ENCODE measurements around the gene NDUFAF2.

The NDUFAF2 gene

GRCh38 chr5:60929024-60929423 lies 16.0 kb upstream of the NDUFAF2 start:
- no peak overlapping the region for H3K4me3 ChIP-seq (ENCODE audit: low read length)
- DNase-seq (ENCODE audit: low read depth): peak; percentile 6
- no peak for TF ChIP-seq CTCF (IDR thresholded peaks at IDR 0.05; ENCODE audit: insufficient read depth, low read depth, low read length, missing control alignments)

DNA sequence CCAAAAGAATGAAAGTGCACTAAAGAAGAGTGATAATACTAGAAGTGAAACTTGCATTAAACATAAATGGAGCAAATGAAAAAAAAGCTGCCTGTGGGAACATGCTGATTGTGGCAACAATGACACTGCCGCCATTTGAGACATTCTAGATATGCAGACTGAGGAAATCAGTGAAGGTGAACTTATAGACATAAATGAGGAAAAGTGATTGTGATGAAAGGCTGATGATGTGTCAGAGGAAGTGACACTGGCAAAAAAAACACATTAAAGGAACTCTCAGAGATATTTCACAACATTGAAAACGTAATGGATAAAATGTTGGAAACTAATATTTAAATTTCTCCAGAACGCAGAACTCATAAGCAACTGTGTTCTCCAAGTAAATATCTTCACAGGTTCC lies 1.4 kb upstream of the NDUFAF2 start:
- H3K4me3 ChIP-seq (ENCODE audit: low read length): peak overlapping the region; percentile 92
- TF ChIP-seq CTCF (IDR thresholded peaks at IDR 0.05; ENCODE audit: insufficient read depth, low read depth, low read length, missing control alignments): no peak
- DNase-seq (ENCODE audit: low read depth): peak; percentile 58

DNA sequence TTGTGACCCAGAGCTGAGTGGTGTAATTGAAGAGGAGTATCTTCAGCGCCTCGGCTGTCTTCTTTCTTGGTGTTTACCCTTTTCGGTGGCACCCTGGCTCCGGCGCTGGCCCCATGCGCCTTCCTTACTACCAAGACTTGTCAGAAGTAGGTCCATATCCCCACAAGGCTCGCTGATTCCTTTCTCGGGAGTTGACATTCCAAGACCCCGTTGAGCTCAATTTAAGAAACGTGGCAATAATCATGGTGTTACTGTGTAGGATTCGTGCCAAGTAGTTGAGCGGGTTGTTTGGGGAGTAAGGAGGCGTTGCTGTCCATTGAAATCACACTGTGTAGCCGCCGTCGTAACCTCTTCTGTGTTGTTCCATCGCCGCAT lies 795 bp downstream of the NDUFAF2 start:
- TF ChIP-seq CTCF (IDR thresholded peaks at IDR 0.05; ENCODE audit: insufficient read depth, low read depth, low read length, missing control alignments): no peak
- peak overlapping the region; percentile 92 for H3K4me3 ChIP-seq (ENCODE audit: low read length)
- peak; percentile 62 for DNase-seq (ENCODE audit: low read depth)

DNA sequence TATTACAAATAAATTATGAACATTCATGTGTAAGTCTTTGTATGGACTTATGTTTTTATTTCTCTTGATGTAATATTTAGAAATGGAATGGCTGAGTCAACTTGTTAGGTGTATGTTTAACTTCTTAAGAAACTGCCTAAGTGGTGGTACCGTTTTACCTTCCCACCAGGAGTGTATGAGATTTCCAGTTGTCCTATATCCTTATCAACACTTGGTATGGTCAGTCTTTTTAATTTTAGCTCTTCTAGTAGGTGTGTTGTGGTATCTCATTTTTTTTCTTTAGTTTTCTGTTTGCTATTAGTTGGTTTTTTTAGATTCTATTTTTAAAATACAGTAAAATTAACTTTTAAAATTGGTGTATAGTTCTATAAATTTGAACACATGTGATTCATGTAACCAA lies 3.7 kb downstream of the NDUFAF2 start:
- no peak for DNase-seq (ENCODE audit: low read depth)
- no peak overlapping the region for H3K4me3 ChIP-seq (ENCODE audit: low read length)
- TF ChIP-seq CTCF (IDR thresholded peaks at IDR 0.05; ENCODE audit: insufficient read depth, low read depth, low read length, missing control alignments): no peak

DNA sequence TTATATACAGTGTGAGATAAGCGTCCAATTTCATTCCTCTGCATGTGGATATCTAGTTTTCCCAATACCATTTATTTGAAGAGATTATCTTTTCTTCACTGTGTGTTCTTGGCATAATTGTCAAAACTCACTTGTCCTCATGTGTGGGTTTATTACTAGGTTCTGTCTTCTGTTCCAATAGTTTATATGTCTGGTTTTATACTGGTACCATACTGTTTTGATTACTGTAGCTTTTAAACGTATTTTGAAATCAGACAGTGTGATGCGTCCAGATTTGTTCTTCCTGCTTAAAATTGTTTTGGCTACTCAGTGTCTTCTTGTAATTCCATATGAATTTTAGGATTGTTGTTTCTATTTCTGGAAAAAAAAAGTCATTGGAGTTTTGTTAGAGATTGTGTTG lies 10.2 kb downstream of the NDUFAF2 start:
- no peak for DNase-seq (ENCODE audit: low read depth)
- no peak for TF ChIP-seq CTCF (IDR thresholded peaks at IDR 0.05; ENCODE audit: insufficient read depth, low read depth, low read length, missing control alignments)
- no peak overlapping the region for H3K4me3 ChIP-seq (ENCODE audit: low read length)

DNA sequence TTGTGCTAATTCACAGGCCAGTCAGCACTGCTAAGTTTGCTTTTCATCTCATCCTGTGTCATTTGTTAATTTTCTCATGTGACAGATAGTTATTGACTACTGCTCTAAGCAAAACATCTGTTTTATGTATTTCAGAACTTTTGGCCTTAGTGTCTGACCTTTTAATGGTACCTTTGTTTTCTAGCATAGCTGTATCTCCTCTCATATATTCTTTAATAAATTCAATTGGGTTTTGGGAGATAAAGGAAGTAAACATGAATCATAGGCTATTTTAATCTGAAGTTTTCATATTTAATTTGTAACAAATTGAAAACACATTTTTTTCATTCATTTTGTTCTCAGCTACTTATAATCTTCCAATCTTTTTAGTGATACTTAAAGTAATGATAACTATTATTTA lies 13.1 kb downstream of the NDUFAF2 start:
- TF ChIP-seq CTCF (IDR thresholded peaks at IDR 0.05; ENCODE audit: insufficient read depth, low read depth, low read length, missing control alignments): no peak

GRCh38 chr5:60958712-60959111 lies 13.7 kb downstream of the NDUFAF2 start:
- no peak for TF ChIP-seq CTCF (IDR thresholded peaks at IDR 0.05; ENCODE audit: insufficient read depth, low read depth, low read length, missing control alignments)
- DNase-seq (ENCODE audit: low read depth): no peak
- no peak overlapping the region for H3K4me3 ChIP-seq (ENCODE audit: low read length)

More for the DNA sequence above, 13.1 kb downstream of the NDUFAF2 start:
- DNase-seq (ENCODE audit: low read depth): no peak
- no peak overlapping the region for H3K4me3 ChIP-seq (ENCODE audit: low read length)

Measured in epithelial cell of esophagus (primary cell).